SK-N-SH (cell line): ENCODE data around the gene NUP155. TPM values are rescaled to one million over a fixed set of nuclear protein-coding genes. Genes with fewer than 3 reads are reported as not detected.
"Not testable (repeated sequence)": the region's sequence is repeated elsewhere in the genome, so short reads cannot be mapped to it uniquely, and the experiment has no call there.

Source experiments
- CTCF ChIA-PET: fragments of 300-600, 350-600 bp; formaldehyde crosslinking; extraction: SDS; loops from one replicate; lab custom pipeline; 2021; lab: Yijun Ruan, JAX
- POLR2A ChIA-PET: fragments of 350-600 bp; sonication (Branson Sonifier 250); formaldehyde crosslinking; extraction: SDS; loops from one replicate; lab custom pipeline; 2020; ENCODE audit warnings: antibody characterized with exemption, inconsistent platforms; lab: Yijun Ruan, JAX
- DNase-seq: peaks from one replicate; pipeline ENCODE4 v3.0.0; 2012
- H2AFZ ChIP-seq: fragments of 200-600 bp; sonication (generic); 2 replicates; pipeline ENCODE4 v1.8.1; 2016; ENCODE audit warnings: antibody characterized with exemption, mild to moderate bottlenecking, low read depth
- H3F3A ChIP-seq: fragments of 200-600 bp; sonication (generic); replicated peaks from 2 replicates; pipeline ENCODE3; 2016; ENCODE audit warnings: antibody characterized with exemption, mild to moderate bottlenecking; ENCODE audit not compliant: insufficient read depth
- H3K27ac ChIP-seq, 2 experiments: fragments of 200-500 bp in 1 of 2; fragments of 200-600 bp in 1 of 2; sonication (Bioruptor generic) in 1 of 2; sonication (generic), shearing (Covaris generic) in 1 of 2; 2 replicates each; pipeline versions ENCODE4 v1.5.1 to v1.6.1; 2014 to 2016; ENCODE audit warnings: low read depth in 2 of 2, inconsistent platforms in 1 of 2, low read length in 1 of 2, mild to moderate bottlenecking in 1 of 2, mixed read lengths in 1 of 2
- H3K27me3 ChIP-seq: fragments of 200-600 bp; sonication (generic), shearing (Covaris generic); 2 replicates; pipeline ENCODE4 v1.6.1; 2016; ENCODE audit warnings: mixed run types; ENCODE audit not compliant: insufficient read depth
- H3K36me3 ChIP-seq, 2 experiments: fragments of 200-500 bp in 1 of 2; fragments of 200-600 bp in 1 of 2; sonication (Bioruptor generic) in 1 of 2; sonication (generic) in 1 of 2; replicated peaks in 1 of 2; 2 replicates each; pipeline versions ENCODE3 to v1.5.1; 2014 to 2016; ENCODE audit warnings: low read length in 1 of 2, mild to moderate bottlenecking in 1 of 2; ENCODE audit not compliant: insufficient read depth in 2 of 2, control insufficient read depth in 1 of 2
- H3K4me1 ChIP-seq, 2 experiments: fragments of 200-500 bp in 1 of 2; fragments of 200-600 bp in 1 of 2; sonication (Bioruptor generic) in 1 of 2; sonication (generic), shearing (Covaris generic) in 1 of 2; 2 replicates each; pipeline versions ENCODE4 v1.5.1 to v1.6.1; 2014 to 2016; ENCODE audit warnings: low read depth in 1 of 2, low read length in 1 of 2, mixed run types in 1 of 2; ENCODE audit not compliant: insufficient read depth in 2 of 2, control insufficient read depth in 1 of 2
- H3K4me2 ChIP-seq: fragments of 200-600 bp; sonication (generic), shearing (Covaris generic); 2 replicates; pipeline ENCODE4 v1.6.1; 2017; ENCODE audit warnings: mixed run types
- H3K4me3 ChIP-seq, 2 experiments: fragments of 200-500 bp in 1 of 2; fragments of 200-600 bp in 1 of 2; sonication (Bioruptor generic) in 1 of 2; sonication (generic), shearing (Covaris generic) in 1 of 2; 2 replicates each; pipeline versions ENCODE4 v1.5.1 to v1.8.1; 2014 to 2016; ENCODE audit warnings: low read depth in 2 of 2, inconsistent platforms in 1 of 2, low read length in 1 of 2, mild to moderate bottlenecking in 1 of 2, mixed read lengths in 1 of 2, moderate library complexity in 1 of 2
- H3K79me2 ChIP-seq: fragments of 200-600 bp; sonication (generic); 2 replicates; pipeline ENCODE4 v1.8.1; 2017; ENCODE audit warnings: mild to moderate bottlenecking; ENCODE audit not compliant: insufficient read depth
- H3K9ac ChIP-seq: fragments of 200-600 bp; sonication (generic); 2 replicates; pipeline ENCODE4 v1.6.1; 2017; ENCODE audit warnings: mixed run types
- H3K9me2 ChIP-seq: fragments of 200-600 bp; sonication (generic); 2 replicates; pipeline ENCODE4 v1.6.1; 2017; ENCODE audit warnings: mixed run types
- H3K9me3 ChIP-seq: fragments of 200-600 bp; sonication (generic); 2 replicates; pipeline ENCODE4 v1.6.1; 2017; ENCODE audit warnings: mixed run types, mild to moderate bottlenecking, moderate library complexity
- H4K20me1 ChIP-seq: fragments of 200-600 bp; sonication (generic); 2 replicates; pipeline ENCODE4 v1.6.1; 2017; ENCODE audit warnings: mild to moderate bottlenecking, mixed run types; ENCODE audit not compliant: insufficient read depth
- CHD2 ChIP-seq: fragments of 150-350 bp; IDR thresholded peaks from 2 replicates; pipeline ENCODE4 v1.6.1; 2018; ENCODE audit warnings: low read length; ENCODE audit not compliant: partially characterized antibody
- ELF1 ChIP-seq: IDR thresholded peaks from 2 replicates; pipeline ENCODE4 v1.4.0; 2012
- FOSL2 ChIP-seq: IDR thresholded peaks from 2 replicates; pipeline ENCODE4 v1.4.0; 2012; ENCODE audit warnings: low read depth, mild to moderate bottlenecking, moderate library complexity, borderline replicate concordance
- GABPA ChIP-seq: IDR thresholded peaks from 2 replicates; pipeline ENCODE4 v1.4.0; 2012; ENCODE audit warnings: low read depth, mild to moderate bottlenecking
- GATA2 ChIP-seq: sonication (generic); formaldehyde crosslinking; IDR thresholded peaks from 2 replicates; pipeline ENCODE4 v1.5.0; 2020; ENCODE audit warnings: mild to moderate bottlenecking, missing genetic modification reagents
- JUND ChIP-seq: IDR thresholded peaks from 2 replicates; pipeline ENCODE4 v1.4.0; 2012
- MEF2A ChIP-seq: IDR thresholded peaks from 2 replicates; pipeline ENCODE4 v1.4.0; 2012; ENCODE audit warnings: low read depth, borderline replicate concordance
- POLR2AphosphoS5 ChIP-seq: IDR thresholded peaks from 2 replicates; pipeline ENCODE4 v1.6.1; 2012; ENCODE audit warnings: low read depth, low read length
- RCOR1 ChIP-seq: fragments of 150-350 bp; IDR thresholded peaks from 2 replicates; pipeline ENCODE4 v1.6.1; 2017; ENCODE audit warnings: antibody characterized with exemption, low read length
- REST ChIP-seq: IDR thresholded peaks from 2 replicates; pipeline ENCODE4 v1.6.1; 2012; ENCODE audit warnings: mild to moderate bottlenecking, low read depth, low read length, moderate library complexity
- RXRA ChIP-seq: IDR thresholded peaks from 2 replicates; pipeline ENCODE4 v1.4.0; 2012; ENCODE audit warnings: low read depth, mild to moderate bottlenecking, borderline replicate concordance
- SIN3A ChIP-seq: IDR thresholded peaks from 2 replicates; pipeline ENCODE4 v1.6.1; 2012; ENCODE audit warnings: low read depth, mild to moderate bottlenecking, low read length, moderate library complexity, borderline replicate concordance
- SMC3 ChIP-seq: IDR thresholded peaks from 2 replicates; pipeline ENCODE4 v1.6.1; 2012; ENCODE audit warnings: low read depth, low read length, improper control_type of control experiment
- TEAD4 ChIP-seq: IDR thresholded peaks from 2 replicates; pipeline ENCODE4 v1.4.0; 2012; ENCODE audit warnings: mild to moderate bottlenecking, borderline replicate concordance; ENCODE audit not compliant: insufficient read depth
- YY1 ChIP-seq: IDR thresholded peaks from 2 replicates; pipeline ENCODE4 v1.4.0; 2012; ENCODE audit warnings: low read depth, mild to moderate bottlenecking
- WGBS: methylation state at CpG from one replicate; pipeline ENCODE4 v1.1.6; 2017; ENCODE audit warnings: low lambda C conversion rate; 5-methylcytosine and 5-hydroxymethylcytosine counted together
- polyA plus RNA-seq, 3 experiments: library from polyadenylated mRNA; depleted of rRNA; stranded (reverse); fragments of >200 nt; gene quantifications; 2 replicates each; pipeline ENCODE4 v1.2.3, GENCODE V29; 2012
- TF ChIP-seq, protein P1 (sequence below): IDR thresholded peaks from 2 replicates; pipeline ENCODE4 v1.4.0; 2012; ENCODE audit warnings: low read depth
- TF ChIP-seq, protein P2 (sequence below): IDR thresholded peaks from 2 replicates; pipeline ENCODE4 v1.4.0; 2012; ENCODE audit warnings: low read depth, borderline replicate concordance
- TF ChIP-seq, protein P3 (sequence below): IDR thresholded peaks from 2 replicates; pipeline ENCODE4 v1.4.0; 2012; ENCODE audit warnings: low read depth, borderline replicate concordance

Gene NUP155
- polyA plus RNA-seq, 1 of the 3 experiments (the other 2 are of a cell fraction) = 6.7 TPM

DNA sequence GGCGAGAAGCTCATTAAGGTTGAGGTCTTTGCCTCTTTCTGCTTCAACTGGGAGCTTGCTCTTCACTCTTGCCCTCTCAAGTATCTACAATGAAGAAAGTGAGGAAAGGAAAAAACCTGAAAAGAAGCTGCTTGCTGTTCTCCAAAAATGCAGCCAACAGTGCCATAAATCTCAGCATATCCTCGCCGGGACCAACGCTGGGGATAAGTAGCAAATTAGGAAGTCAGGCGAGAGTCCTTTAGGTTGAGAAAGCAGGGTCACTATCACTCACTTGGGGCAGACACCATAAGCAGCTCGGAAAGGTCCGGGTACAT lies 399 bp downstream of the NUP155 start:
- Histone ChIP-seq H3K4me3 (peak overlapping the region; percentile 79 to 83), H3K4me1 (peaks cover 2 to 11% of the 10 kb centered on the region in 2 experiments; a peak in 3 of 4 replicates), H3K9ac (peak overlapping the region; percentile 88), H3K27ac (peak overlapping the region; percentile 65), H3K4me2 (peak overlapping the region; percentile 95), H3F3A (peaks cover 15% of the 10 kb centered on the region), H2AFZ (peak overlapping the region; percentile 84), H3K9me2 (no peaks in the 10 kb centered on the region), H3K79me2 (peaks cover 52% of the 10 kb centered on the region), H3K9me3 (no peaks in the 10 kb centered on the region), H4K20me1 (no peaks in the 10 kb centered on the region; the same call in 1 of the 2 replicates), H3K36me3 (peaks cover 0 to 4% of the 10 kb centered on the region in 2 experiments), H3K27me3 (no peaks in the 10 kb centered on the region)
- POLR2A ChIA-PET = interaction anchor here (2.1 kb wide), 1 partner anchor 9 kb away, joined by 24 read pairs; the partner anchor contains the start of gene WDR70
- peak; percentile 57 for DNase-seq
- TF ChIP-seq ELF1 (no peak), RXRA (no peak), CHD2 (no peak)
- 0% methylated on average over 7 of the region's 7 CpGs for WGBS
- CTCF ChIA-PET = no interaction called here

GRCh38 chr5:37355161-37355560 lies 15.7 kb downstream of the NUP155 start:
- Histone ChIP-seq H2AFZ (no peak overlapping the region), H3K4me2 (no peak overlapping the region), H3K4me3 (no peak overlapping the region), H3K9me2 (no peaks in the 10 kb centered on the region), H4K20me1 (no peaks in the 10 kb centered on the region), H3K27ac (no peak overlapping the region), H3K27me3 (no peaks in the 10 kb centered on the region), H3K9ac (no peak overlapping the region), H3K9me3 (no peaks in the 10 kb centered on the region), H3K36me3 (peaks cover 14 to 64% of the 10 kb centered on the region in 2 experiments), H3K4me1 (no peaks in the 10 kb centered on the region), H3K79me2 (peaks cover 51% of the 10 kb centered on the region), H3F3A (peaks cover 4% of the 10 kb centered on the region)
- TF ChIP-seq SIN3A (no peak), MEF2A (no peak), POLR2AphosphoS5 (no peak), GATA2 (CRISPR knock-in tag) (no peak), SMC3 (no peak), YY1 (no peak), RCOR1 (no peak), TEAD4 (no peak), GABPA (no peak), REST (no peak), CHD2 (no peak), JUND (no peak), ELF1 (no peak), FOSL2 (no peak)
- TF ChIP-seq, protein P1, sequence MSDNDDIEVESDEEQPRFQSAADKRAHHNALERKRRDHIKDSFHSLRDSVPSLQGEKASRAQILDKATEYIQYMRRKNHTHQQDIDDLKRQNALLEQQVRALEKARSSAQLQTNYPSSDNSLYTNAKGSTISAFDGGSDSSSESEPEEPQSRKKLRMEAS = no peak
- TF ChIP-seq, protein P2, sequence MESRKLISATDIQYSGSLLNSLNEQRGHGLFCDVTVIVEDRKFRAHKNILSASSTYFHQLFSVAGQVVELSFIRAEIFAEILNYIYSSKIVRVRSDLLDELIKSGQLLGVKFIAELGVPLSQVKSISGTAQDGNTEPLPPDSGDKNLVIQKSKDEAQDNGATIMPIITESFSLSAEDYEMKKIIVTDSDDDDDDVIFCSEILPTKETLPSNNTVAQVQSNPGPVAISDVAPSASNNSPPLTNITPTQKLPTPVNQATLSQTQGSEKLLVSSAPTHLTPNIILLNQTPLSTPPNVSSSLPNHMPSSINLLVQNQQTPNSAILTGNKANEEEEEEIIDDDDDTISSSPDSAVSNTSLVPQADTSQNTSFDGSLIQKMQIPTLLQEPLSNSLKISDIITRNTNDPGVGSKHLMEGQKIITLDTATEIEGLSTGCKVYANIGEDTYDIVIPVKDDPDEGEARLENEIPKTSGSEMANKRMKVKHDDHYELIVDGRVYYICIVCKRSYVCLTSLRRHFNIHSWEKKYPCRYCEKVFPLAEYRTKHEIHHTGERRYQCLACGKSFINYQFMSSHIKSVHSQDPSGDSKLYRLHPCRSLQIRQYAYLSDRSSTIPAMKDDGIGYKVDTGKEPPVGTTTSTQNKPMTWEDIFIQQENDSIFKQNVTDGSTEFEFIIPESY = no peak
- TF ChIP-seq, protein P3, sequence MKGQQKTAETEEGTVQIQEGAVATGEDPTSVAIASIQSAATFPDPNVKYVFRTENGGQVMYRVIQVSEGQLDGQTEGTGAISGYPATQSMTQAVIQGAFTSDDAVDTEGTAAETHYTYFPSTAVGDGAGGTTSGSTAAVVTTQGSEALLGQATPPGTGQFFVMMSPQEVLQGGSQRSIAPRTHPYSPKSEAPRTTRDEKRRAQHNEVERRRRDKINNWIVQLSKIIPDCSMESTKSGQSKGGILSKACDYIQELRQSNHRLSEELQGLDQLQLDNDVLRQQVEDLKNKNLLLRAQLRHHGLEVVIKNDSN = no peak
- ChIA-PET POLR2A (no interaction called here), CTCF (no interaction called here)
- 91% methylated on average over 6 of the region's 6 CpGs for WGBS
- no peak for DNase-seq

DNA sequence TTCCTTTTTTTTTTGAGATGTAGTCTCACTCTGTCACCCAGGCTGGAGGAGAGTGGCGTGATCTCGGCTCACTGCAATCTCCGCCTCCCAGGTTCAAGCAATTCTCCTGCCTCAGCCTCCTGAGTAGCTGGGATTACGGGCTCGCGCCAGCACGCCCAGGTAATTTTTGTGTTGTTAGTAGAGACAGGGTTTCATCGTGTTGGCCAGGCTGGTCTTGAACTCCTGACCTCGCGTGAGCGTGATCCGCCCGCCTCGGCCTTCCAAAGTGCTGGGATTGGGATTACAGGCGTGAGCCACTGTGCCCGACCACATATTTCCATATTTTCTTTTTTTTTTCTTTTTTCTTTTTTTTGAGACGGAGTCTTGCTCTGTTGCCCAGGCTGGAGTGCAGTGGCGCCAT lies 28.2 kb downstream of the NUP155 start:
- H3K4me2 ChIP-seq, H3K9me2 ChIP-seq, H3K4me3 ChIP-seq, H3K9me3 ChIP-seq, H3F3A ChIP-seq, H4K20me1 ChIP-seq, H3K27ac ChIP-seq, H3K9ac ChIP-seq, DNase-seq, H2AFZ ChIP-seq, H3K4me1 ChIP-seq, H3K27me3 ChIP-seq, H3K79me2 ChIP-seq: not testable (repeated sequence)
- ChIA-PET CTCF (interaction anchor here (0.9 kb wide), 1 partner anchor 10 kb away, joined by 3 read pairs; no protein-coding TSS in a partner anchor), POLR2A (interaction anchor here (0.6 kb wide), 1 partner anchor 8 kb away, joined by 3 read pairs; no protein-coding TSS in a partner anchor)
- H3K36me3 ChIP-seq = peaks cover 20 to 65% of the 10 kb centered on the region in 2 experiments
- 96% methylated on average over 18 of the region's 18 CpGs for WGBS
